ENCODE data around the gene ZNF485.

GRCh38 chr10:43585046-43585445 lies 21.2 kb upstream of the ZNF485 start:
- TF ChIP-seq CTCF (IDR thresholded peaks at IDR 0.05) (no peak), POLR2A (IDR thresholded peaks at IDR 0.05) (no peak)
